Smooth muscle cell (in vitro differentiated cells): ENCODE data around the gene USP32. TPM values are rescaled to one million over a fixed set of nuclear protein-coding genes. Genes with fewer than 3 reads are reported as not detected.
"Not testable (repeated sequence)": the region's sequence is repeated elsewhere in the genome, so short reads cannot be mapped to it uniquely, and the experiment has no call there.

Source experiments
- DNase-seq: peaks from one replicate; lab custom pipeline; 2025; ENCODE audit not compliant: unreplicated experiment; lab: John Stamatoyannopoulos, UW
- H2AFZ ChIP-seq: fragments of 200-600 bp; sonication (generic); 2 replicates; pipeline ENCODE4 v1.6.0; 2016; ENCODE audit warnings: antibody characterized with exemption, low read depth, mild to moderate bottlenecking
- H3F3A ChIP-seq: fragments of 200-600 bp; sonication (generic); 2 replicates; pipeline ENCODE4 v1.6.0; 2017; ENCODE audit warnings: antibody characterized with exemption, low read depth
- H3K27ac ChIP-seq: fragments of 200-600 bp; sonication (generic); 2 replicates; pipeline ENCODE4 v1.5.1; 2016; ENCODE audit warnings: low read depth, mild to moderate bottlenecking
- H3K27me3 ChIP-seq: fragments of 200-600 bp; sonication (generic); 2 replicates; pipeline ENCODE4 v1.6.1; 2016; ENCODE audit warnings: low read depth, mild to moderate bottlenecking
- H3K36me3 ChIP-seq: fragments of 200-600 bp; sonication (generic); 2 replicates; pipeline ENCODE4 v1.5.1; 2016; ENCODE audit warnings: low read depth
- H3K4me1 ChIP-seq: fragments of 200-600 bp; sonication (generic); 2 replicates; pipeline ENCODE4 v1.5.1; 2016; ENCODE audit warnings: low read depth
- H3K4me2 ChIP-seq: fragments of 200-600 bp; sonication (generic); 2 replicates; pipeline ENCODE4 v1.6.0; 2016; ENCODE audit warnings: mild to moderate bottlenecking
- H3K4me3 ChIP-seq: fragments of 200-600 bp; sonication (generic); 2 replicates; pipeline ENCODE4 v1.5.1; 2016; ENCODE audit warnings: mild to moderate bottlenecking
- H3K79me2 ChIP-seq: fragments of 200-600 bp; sonication (generic); 2 replicates; pipeline ENCODE4 v1.6.0; 2016; ENCODE audit warnings: low read depth, mild to moderate bottlenecking
- H3K9ac ChIP-seq: fragments of 200-600 bp; sonication (generic); 2 replicates; pipeline ENCODE4 v1.6.0; 2016; ENCODE audit warnings: low read depth
- H3K9me3 ChIP-seq: fragments of 200-600 bp; sonication (generic); replicated peaks from 2 replicates; pipeline ENCODE4 v1.5.1; 2016; ENCODE audit warnings: low read depth
- H4K20me1 ChIP-seq: fragments of 200-600 bp; sonication (generic); 2 replicates; pipeline ENCODE4 v1.6.0; 2016; ENCODE audit warnings: low read depth
- WGBS: methylation state at CpG from one replicate; pipeline ENCODE4 v1.1.7; 2016; ENCODE audit warnings: low lambda C conversion rate; 5-methylcytosine and 5-hydroxymethylcytosine counted together
- polyA plus RNA-seq: library from polyadenylated mRNA; unstranded; fragments of >200 nt; fragmentation: Nextera tagmentation; extraction: Ambion mirVana; gene quantifications from 2 replicates; pipeline ENCODE4 v1.2.1, GENCODE V29; 2016
- total RNA-seq: library from RNA; depleted of rRNA; stranded (reverse); fragments of >200 nt; gene quantifications from 2 replicates; pipeline ENCODE4 v1.2.3, GENCODE V29; 2014
- TF ChIP-seq, protein P1 (sequence below): fragments of 200-600 bp; sonication (generic); IDR thresholded peaks from 2 replicates; pipeline ENCODE4 v1.5.1; 2017; ENCODE audit warnings: borderline replicate concordance, mild to moderate bottlenecking, antibody characterized with exemption; ENCODE audit not compliant: insufficient read depth, poor library complexity, severe bottlenecking

USP32 gene
- total and polyA plus RNA-seq, 2 experiments from 2014 or later: 10.5 to 21.7 TPM

- Histone ChIP-seq H3K9ac (no peak overlapping the region), H4K20me1 (peaks cover 65% of the 10 kb centered on the region), H3K36me3 (no peaks in the 10 kb centered on the region), H3K27me3 (no peaks in the 10 kb centered on the region), H3K27ac (no peak overlapping the region), H3K79me2 (peaks cover 26% of the 10 kb centered on the region), H3K4me2 (no peak overlapping the region), H3K4me3 (no peak overlapping the region), H3K9me3 (no peaks in the 10 kb centered on the region), H3K4me1 (no peaks in the 10 kb centered on the region), H3F3A (no peaks in the 10 kb centered on the region), H2AFZ (no peak overlapping the region)
- TF ChIP-seq, protein P1, sequence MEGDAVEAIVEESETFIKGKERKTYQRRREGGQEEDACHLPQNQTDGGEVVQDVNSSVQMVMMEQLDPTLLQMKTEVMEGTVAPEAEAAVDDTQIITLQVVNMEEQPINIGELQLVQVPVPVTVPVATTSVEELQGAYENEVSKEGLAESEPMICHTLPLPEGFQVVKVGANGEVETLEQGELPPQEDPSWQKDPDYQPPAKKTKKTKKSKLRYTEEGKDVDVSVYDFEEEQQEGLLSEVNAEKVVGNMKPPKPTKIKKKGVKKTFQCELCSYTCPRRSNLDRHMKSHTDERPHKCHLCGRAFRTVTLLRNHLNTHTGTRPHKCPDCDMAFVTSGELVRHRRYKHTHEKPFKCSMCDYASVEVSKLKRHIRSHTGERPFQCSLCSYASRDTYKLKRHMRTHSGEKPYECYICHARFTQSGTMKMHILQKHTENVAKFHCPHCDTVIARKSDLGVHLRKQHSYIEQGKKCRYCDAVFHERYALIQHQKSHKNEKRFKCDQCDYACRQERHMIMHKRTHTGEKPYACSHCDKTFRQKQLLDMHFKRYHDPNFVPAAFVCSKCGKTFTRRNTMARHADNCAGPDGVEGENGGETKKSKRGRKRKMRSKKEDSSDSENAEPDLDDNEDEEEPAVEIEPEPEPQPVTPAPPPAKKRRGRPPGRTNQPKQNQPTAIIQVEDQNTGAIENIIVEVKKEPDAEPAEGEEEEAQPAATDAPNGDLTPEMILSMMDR: no peak
- WGBS: 93% methylated on average over 2 of the region's 2 CpGs
- DNase-seq: no peak
Observed at GRCh38 chr17:60335289-60335688, 56.6 kb downstream of the USP32 start.

GRCh38 chr17:60333628-60334031 is 58.3 kb downstream of the USP32 start:
- peaks cover 32% of the 10 kb centered on the region for H3K79me2 ChIP-seq
- H3K4me3 ChIP-seq: no peak overlapping the region
- H3K27ac ChIP-seq: no peak overlapping the region
- 75% methylated on average over 2 of the region's 2 CpGs for WGBS
- H3K27me3 ChIP-seq: no peaks in the 10 kb centered on the region
- H3K9ac ChIP-seq: no peak overlapping the region
- no peaks in the 10 kb centered on the region for H3K36me3 ChIP-seq
- no peaks in the 10 kb centered on the region for H3K4me1 ChIP-seq
- H2AFZ ChIP-seq: no peak overlapping the region
- no peak for DNase-seq
- TF ChIP-seq, protein P1: no peak
- peaks cover 80% of the 10 kb centered on the region for H4K20me1 ChIP-seq
- no peaks in the 10 kb centered on the region for H3K9me3 ChIP-seq
- no peak overlapping the region for H3K4me2 ChIP-seq
- H3F3A ChIP-seq: no peaks in the 10 kb centered on the region

GRCh38 chr17:60333072-60333471 is 58.9 kb downstream of the USP32 start:
- WGBS: 86% methylated on average over 2 of the region's 2 CpGs
- H3F3A ChIP-seq, H3K4me2 ChIP-seq, DNase-seq, H3K27ac ChIP-seq, H3K4me1 ChIP-seq, H3K27me3 ChIP-seq, H2AFZ ChIP-seq, H3K9ac ChIP-seq, H3K4me3 ChIP-seq, H3K9me3 ChIP-seq, H3K36me3 ChIP-seq: not testable (repeated sequence)
- H4K20me1 ChIP-seq: peaks cover 84% of the 10 kb centered on the region
- H3K79me2 ChIP-seq: peaks cover 28% of the 10 kb centered on the region

DNA sequence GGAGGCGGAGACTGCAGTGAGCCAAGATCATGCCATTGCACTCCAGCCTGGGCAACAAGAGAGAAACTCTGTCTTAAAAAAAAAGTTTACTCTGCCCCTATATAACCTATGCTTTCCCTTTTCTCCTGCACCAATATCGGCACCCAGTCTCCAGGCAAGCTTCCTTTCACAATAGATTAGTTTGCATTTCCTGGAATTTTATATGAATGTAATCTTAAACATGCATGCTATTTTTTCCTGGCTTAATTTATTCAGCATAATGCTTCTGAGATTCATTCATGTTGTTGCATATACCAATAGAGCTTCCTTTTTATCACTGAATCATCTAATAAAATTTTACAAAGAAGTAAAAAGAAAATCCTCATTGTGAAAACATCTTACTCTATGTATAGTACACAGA is 59.4 kb downstream of the USP32 start:
- H3K79me2 ChIP-seq: peaks cover 28% of the 10 kb centered on the region

More for the DNA sequence above, 59.4 kb downstream of the USP32 start:
- H3K27me3 ChIP-seq: no peaks in the 10 kb centered on the region
- no peak for DNase-seq
- WGBS: 87% methylated on average over 2 of the region's 2 CpGs
- no peak overlapping the region for H3K9ac ChIP-seq
- peaks cover 84% of the 10 kb centered on the region for H4K20me1 ChIP-seq
- no peaks in the 10 kb centered on the region for H3K4me1 ChIP-seq
- H3K27ac ChIP-seq: no peak overlapping the region
- no peak overlapping the region for H3K4me3 ChIP-seq
- no peaks in the 10 kb centered on the region for H3K36me3 ChIP-seq
- TF ChIP-seq, protein P1: no peak
- no peaks in the 10 kb centered on the region for H3F3A ChIP-seq
- no peak overlapping the region for H3K4me2 ChIP-seq
- H3K9me3 ChIP-seq: no peaks in the 10 kb centered on the region
- no peak overlapping the region for H2AFZ ChIP-seq
